ENCODE results near the gene ZNF462. TPM values are rescaled to one million over a fixed set of nuclear protein-coding genes. Genes with fewer than 3 reads are reported as not detected.

ZNF462 gene
- total RNA-seq, 2 experiments from 2014 or later: 0.61 to 0.64 TPM

DNA sequence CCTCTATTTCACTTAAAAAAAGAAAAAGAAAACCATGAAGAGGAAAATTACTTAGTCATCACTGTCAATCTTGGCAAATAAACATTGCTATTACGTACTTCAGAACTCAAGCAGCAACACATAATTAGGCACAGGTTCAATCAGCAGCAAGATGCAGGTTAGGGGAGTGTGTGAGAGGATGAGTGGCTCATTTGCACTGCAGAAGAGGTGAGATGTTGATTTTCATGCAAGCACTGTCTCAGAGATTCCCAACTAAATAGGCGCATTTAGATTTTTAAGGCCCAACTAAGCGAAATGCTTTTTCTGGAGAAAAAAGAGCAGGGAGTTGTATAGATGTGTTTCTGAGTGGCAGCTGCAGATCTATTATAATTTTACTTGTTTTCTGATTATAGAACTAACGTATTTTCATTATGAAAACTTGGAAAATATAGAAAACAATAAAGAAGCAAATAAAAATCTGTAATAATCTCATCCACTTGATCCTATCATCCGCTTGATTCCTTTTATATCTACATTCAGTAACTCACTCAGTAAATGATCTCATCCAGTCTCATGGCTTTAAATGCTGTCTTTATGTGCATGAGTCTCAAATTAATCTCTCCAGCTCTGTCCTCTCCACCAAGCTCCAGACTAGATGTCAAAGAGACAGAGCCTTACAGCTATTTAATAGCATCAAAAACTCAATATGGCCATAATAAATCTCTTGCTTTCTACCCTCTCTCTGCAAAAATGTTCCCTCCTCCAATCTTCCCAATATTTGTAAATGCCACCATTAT lies 162.5 kb downstream of the ZNF462 start:
- no peaks in the 10 kb centered on the region for H3K27me3 Mint-ChIP-seq
- ChIA-PET CTCF (no interaction called here), POLR2A (no interaction called here)
- no peak overlapping the region for H3K4me3 Mint-ChIP-seq
- peaks cover 3% of the 10 kb centered on the region for H3K4me1 Mint-ChIP-seq (ENCODE audit: low read depth)
- no peaks in the 10 kb centered on the region for H3K9me3 Mint-ChIP-seq
- no peak for DNase-seq
- no peak overlapping the region for H3K27ac Mint-ChIP-seq
- H3K36me3 Mint-ChIP-seq: no peaks in the 10 kb centered on the region
- intact Hi-C loops (cut with micrococcal nuclease): no loop called here

DNA sequence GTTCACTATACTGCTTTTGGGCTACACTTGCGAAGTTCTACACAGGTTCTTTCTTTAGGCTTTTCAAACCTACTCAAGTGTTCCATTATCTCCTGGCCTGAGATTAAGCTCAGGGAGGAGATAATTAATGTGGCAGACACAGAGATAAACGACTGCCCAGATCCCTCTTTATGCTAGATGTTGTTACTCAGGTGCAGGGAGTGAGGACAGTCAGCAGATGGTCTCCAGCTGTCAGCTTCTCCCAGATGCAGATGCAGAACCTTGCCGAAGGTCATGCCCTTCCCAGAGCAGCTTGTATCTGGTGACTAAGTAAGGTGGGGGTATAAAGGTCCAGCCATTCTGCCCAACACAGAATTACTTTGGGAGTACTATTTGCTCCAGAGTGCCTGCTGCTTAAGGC lies 166.2 kb downstream of the ZNF462 start:
- intact Hi-C loops (cut with micrococcal nuclease): no loop called here
- POLR2A ChIA-PET: no interaction called here
- no peak for DNase-seq
- Mint-ChIP-seq H3K27ac (no peak overlapping the region), H3K27me3 (no peaks in the 10 kb centered on the region), H3K4me3 (no peak overlapping the region), H3K36me3 (no peaks in the 10 kb centered on the region), H3K4me1 (ENCODE audit: low read depth) (peaks cover 2% of the 10 kb centered on the region), H3K9me3 (no peaks in the 10 kb centered on the region)
- CTCF ChIA-PET: no interaction called here

DNA sequence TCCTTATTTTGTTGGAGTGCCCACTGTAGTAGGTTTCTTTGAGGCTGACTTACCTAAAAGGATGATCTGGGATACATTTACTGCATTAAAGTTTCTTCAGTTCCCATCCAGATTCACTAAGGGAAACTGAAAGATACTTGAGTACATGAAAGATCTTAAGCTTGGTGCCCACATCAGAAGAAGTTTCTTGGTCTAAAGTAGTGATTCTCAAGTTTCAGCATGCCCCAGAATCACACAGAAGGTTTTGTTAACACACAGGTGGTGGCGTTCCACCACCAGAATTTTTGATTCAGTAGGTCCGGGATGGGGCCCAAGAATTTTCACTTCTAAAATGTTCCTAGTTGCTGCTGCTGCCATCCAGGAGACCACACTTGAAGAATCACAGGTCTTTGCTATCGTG lies 171.0 kb downstream of the ZNF462 start:
- H3K36me3 Mint-ChIP-seq: no peaks in the 10 kb centered on the region
- CTCF ChIA-PET: no interaction called here
- intact Hi-C loops (cut with micrococcal nuclease): no loop called here
- no peak for DNase-seq
- POLR2A ChIA-PET: no interaction called here
- H3K9me3 Mint-ChIP-seq: no peaks in the 10 kb centered on the region
- H3K27ac Mint-ChIP-seq: no peak overlapping the region
- peaks cover 1% of the 10 kb centered on the region for H3K27me3 Mint-ChIP-seq
- no peak overlapping the region for H3K4me3 Mint-ChIP-seq
- no peaks in the 10 kb centered on the region for H3K4me1 Mint-ChIP-seq (ENCODE audit: low read depth)

DNA sequence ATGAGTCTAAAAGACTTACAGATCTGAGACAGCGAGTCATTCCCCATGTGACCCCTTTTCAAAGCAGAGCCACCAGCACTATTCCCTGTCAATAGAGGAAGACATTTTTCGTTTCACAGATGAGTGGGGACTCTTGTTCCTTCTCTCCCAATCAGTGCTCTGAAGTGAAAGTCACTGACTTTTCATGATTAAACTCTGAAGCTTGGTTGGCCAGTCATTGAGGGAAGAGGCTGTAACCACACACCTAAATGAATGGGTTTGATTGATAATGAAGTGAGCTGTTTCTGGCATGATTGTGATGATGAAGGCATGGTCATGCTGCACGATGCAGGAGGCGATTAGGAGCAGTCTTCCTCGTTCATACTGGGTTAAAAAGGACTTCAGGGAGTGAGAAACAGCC lies 171.9 kb downstream of the ZNF462 start:
- H3K36me3 Mint-ChIP-seq: no peaks in the 10 kb centered on the region
- H3K4me1 Mint-ChIP-seq (ENCODE audit: low read depth): no peaks in the 10 kb centered on the region
- no peaks in the 10 kb centered on the region for H3K9me3 Mint-ChIP-seq
- intact Hi-C loops (cut with micrococcal nuclease): no loop called here
- no peak for DNase-seq
- no peak overlapping the region for H3K4me3 Mint-ChIP-seq
- ChIA-PET CTCF (no interaction called here), POLR2A (no interaction called here)
- no peak overlapping the region for H3K27ac Mint-ChIP-seq
- H3K27me3 Mint-ChIP-seq: peaks cover 1% of the 10 kb centered on the region

DNA sequence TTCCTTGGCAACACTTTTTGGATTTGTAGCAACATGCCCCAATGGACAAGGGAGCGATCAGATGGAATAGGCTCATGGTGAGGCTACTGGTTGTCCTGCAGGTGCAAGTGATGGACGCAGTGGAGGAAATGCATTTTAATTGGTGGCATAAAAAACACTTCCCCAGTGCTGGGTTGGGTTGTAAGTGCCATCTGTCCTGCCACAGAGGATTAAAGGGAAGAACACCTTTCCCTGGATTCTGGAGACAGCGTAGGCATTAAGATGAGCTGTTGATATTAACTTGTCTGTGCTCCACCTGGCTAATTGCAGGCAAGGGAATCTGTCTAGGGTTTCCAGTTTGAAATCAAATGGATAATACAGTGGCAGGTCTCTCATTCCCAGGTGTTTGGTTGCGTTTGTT lies 173.4 kb downstream of the ZNF462 start:
- DNase-seq: no peak
- no peak overlapping the region for H3K27ac Mint-ChIP-seq
- ChIA-PET POLR2A (no interaction called here), CTCF (no interaction called here)
- H3K4me1 Mint-ChIP-seq (ENCODE audit: low read depth): no peaks in the 10 kb centered on the region
- no peak overlapping the region for H3K4me3 Mint-ChIP-seq
- peaks cover 1% of the 10 kb centered on the region for H3K27me3 Mint-ChIP-seq
- H3K36me3 Mint-ChIP-seq: no peaks in the 10 kb centered on the region
- intact Hi-C loops (cut with micrococcal nuclease): no loop called here
- H3K9me3 Mint-ChIP-seq: no peaks in the 10 kb centered on the region

DNA sequence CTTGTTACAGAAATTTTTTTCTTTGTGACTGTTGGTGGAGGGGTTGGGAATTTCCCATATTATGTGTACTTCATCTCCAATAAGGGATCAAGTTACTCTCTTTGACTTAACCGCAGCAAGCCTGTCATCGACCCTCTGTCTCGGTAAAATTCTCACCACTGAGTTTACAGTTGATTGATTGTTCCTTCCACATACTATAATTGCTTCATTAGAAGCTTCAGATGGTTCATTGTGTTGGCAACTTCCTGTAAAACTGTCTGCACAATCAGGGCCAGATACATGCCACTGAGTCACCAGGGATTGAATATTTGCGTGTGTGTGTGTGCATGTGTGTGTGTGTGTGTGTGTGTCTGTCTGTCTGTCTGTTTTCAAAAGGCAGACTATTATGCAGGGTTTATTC lies 176.6 kb downstream of the ZNF462 start:
- ChIA-PET POLR2A (no interaction called here), CTCF (no interaction called here)
- Mint-ChIP-seq H3K36me3 (no peaks in the 10 kb centered on the region), H3K27ac (no peak overlapping the region), H3K4me3 (no peak overlapping the region), H3K4me1 (ENCODE audit: low read depth) (no peaks in the 10 kb centered on the region), H3K9me3 (no peaks in the 10 kb centered on the region), H3K27me3 (no peaks in the 10 kb centered on the region)
- no peak for DNase-seq
- intact Hi-C loops (cut with micrococcal nuclease): no loop called here

DNA sequence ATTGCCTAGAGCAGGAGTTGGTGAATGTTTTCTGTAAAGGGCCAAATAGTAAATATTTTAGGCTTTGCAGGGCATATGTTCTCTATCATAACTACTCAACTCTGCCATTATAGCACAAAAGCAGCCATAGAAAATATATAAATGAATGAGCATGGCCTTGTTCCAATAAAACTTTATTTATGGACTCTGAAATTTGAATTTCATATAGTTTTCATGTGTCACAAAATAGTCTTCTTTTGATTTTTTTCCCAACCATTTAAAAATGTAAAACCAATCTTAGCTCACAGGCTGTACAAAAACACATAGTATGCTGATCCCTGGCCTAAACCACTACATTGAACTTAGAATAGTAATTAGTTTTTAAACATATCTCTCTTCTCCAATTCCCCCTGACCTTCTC lies 179.6 kb downstream of the ZNF462 start:
- no peaks in the 10 kb centered on the region for H3K9me3 Mint-ChIP-seq
- POLR2A ChIA-PET: no interaction called here

DNA sequence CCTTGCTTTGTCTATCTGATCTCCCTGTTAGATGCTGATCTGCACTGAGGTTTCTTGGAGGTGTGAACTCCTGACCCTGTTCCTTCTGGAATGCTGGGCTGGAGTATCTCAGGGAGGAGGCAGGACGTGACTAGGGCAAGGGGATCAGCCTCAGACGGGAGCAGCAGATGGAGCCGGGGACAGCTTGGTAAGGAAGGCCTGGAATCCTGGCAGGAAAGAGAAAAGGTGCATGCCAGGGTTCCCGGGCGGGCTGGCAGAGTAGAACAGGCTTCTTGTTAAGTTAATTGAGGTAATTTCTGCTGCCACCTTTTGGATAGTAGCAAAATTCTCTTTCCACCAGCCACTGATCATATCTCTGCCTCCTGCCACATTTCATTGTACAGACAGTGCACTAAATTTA lies 180.9 kb downstream of the ZNF462 start:
- intact Hi-C loops (cut with micrococcal nuclease): no loop called here
- CTCF ChIA-PET: no interaction called here

More for the DNA sequence above, 179.6 kb downstream of the ZNF462 start:
- H3K36me3 Mint-ChIP-seq: no peaks in the 10 kb centered on the region
- no peak overlapping the region for H3K4me3 Mint-ChIP-seq
- no peak overlapping the region for H3K27ac Mint-ChIP-seq
- H3K4me1 Mint-ChIP-seq (ENCODE audit: low read depth): no peaks in the 10 kb centered on the region
- CTCF ChIA-PET: no interaction called here
- no peak for DNase-seq
- no peaks in the 10 kb centered on the region for H3K27me3 Mint-ChIP-seq
- intact Hi-C loops (cut with micrococcal nuclease): no loop called here

DNA sequence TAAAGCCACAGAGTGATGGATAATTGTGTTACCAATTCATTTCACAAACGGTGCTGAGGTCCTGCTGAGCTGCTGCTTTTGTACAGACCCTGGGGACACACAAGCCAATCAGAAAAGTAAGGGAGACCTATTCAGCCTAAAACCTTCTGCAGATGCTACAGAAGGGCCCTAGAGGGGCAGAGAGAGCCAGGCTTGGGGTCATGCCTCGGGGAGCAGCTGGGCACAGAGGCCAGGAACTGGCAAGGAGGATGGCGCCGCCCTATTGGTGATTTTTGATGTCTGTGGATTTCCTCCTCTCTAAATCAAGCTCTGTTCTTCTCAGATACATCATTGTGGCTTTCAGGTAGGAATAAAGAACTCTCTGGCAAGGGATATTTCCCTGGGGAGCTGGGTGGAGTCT lies 181.9 kb downstream of the ZNF462 start:
- H3K36me3 Mint-ChIP-seq: no peaks in the 10 kb centered on the region
- H3K4me1 Mint-ChIP-seq (ENCODE audit: low read depth): no peaks in the 10 kb centered on the region
- intact Hi-C loops (cut with micrococcal nuclease): no loop called here
- peak; percentile 10 for DNase-seq
- H3K9me3 Mint-ChIP-seq: no peaks in the 10 kb centered on the region
- no peak overlapping the region for H3K4me3 Mint-ChIP-seq
- ChIA-PET CTCF (interaction anchor here (0.6 kb wide), 1 partner anchor 104 kb away, joined by 3 read pairs; no protein-coding TSS in a partner anchor), POLR2A (no interaction called here)
- no peaks in the 10 kb centered on the region for H3K27me3 Mint-ChIP-seq
- H3K27ac Mint-ChIP-seq: no peak overlapping the region

More for the DNA sequence above, 180.9 kb downstream of the ZNF462 start:
- POLR2A ChIA-PET: no interaction called here
- no peak for DNase-seq
- H3K4me1 Mint-ChIP-seq (ENCODE audit: low read depth): no peaks in the 10 kb centered on the region
- H3K9me3 Mint-ChIP-seq: no peaks in the 10 kb centered on the region
- H3K27me3 Mint-ChIP-seq: no peaks in the 10 kb centered on the region
- H3K4me3 Mint-ChIP-seq: no peak overlapping the region
- no peak overlapping the region for H3K27ac Mint-ChIP-seq
- no peaks in the 10 kb centered on the region for H3K36me3 Mint-ChIP-seq

DNA sequence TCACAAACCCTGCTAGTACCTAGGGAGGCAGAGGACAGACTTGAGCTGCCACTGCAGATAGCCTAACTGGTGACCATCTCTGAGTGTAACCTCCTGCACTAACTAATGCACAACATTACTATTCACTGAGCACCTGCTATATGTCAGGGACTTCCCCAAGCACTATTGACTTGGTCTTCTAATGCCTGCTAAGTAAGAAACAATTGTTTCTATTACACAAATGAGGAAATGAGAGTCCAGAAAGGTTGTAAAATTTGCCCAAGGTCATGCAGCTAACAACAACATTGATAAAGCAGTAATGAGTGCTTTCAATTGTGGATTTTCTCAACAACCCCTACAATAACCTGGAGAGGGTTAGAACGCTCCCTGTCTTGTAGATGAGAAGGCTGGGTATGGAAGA lies 183.7 kb downstream of the ZNF462 start:
- Mint-ChIP-seq H3K9me3 (no peaks in the 10 kb centered on the region), H3K4me1 (ENCODE audit: low read depth) (no peaks in the 10 kb centered on the region), H3K4me3 (no peak overlapping the region), H3K27me3 (no peaks in the 10 kb centered on the region), H3K36me3 (no peaks in the 10 kb centered on the region), H3K27ac (no peak overlapping the region)
- CTCF ChIA-PET: no interaction called here
- DNase-seq: no peak
- POLR2A ChIA-PET: no interaction called here
- intact Hi-C loops (cut with micrococcal nuclease): no loop called here

DNA sequence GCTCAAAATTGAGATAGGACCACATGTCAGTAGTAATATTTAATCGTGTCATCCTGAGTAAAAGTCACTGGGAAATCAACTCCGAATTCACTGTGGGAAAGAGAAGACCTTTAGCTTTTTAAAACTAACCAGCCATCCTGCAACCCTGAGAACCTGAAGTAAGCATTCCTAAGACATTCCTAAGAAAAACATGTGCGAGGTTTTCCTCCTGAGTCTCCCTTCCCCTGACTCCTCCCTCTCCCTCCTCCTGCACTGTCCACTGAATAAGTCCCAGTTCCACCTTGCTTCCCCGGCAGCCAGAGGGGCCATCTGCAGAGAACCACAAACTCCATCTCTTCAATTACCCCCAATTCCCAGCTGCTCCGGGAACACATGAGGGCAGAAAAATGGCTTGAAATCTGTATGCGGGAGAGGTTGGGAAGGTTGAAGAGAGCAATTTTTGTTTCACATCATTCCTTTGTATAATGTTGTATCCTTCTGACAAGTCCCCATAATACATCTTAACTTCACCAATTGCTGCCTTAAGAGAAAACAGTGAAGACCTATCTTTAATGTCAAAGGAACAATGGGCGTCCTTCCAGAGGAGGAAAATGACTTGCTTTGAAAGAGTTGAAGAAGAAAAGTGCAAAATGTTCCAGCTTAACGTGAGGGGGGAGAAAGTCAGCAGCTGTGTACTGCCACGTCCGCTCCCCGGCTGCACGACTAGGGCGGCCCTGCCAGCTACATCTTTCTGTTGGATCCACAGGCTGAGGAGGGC lies 186.3 kb downstream of the ZNF462 start:
- no peak for DNase-seq
- H3K27me3 Mint-ChIP-seq: no peaks in the 10 kb centered on the region
- no peak overlapping the region for H3K27ac Mint-ChIP-seq
- H3K9me3 Mint-ChIP-seq: no peaks in the 10 kb centered on the region
- intact Hi-C loops (cut with micrococcal nuclease): no loop called here
- no peaks in the 10 kb centered on the region for H3K4me1 Mint-ChIP-seq (ENCODE audit: low read depth)
- ChIA-PET POLR2A (no interaction called here), CTCF (no interaction called here)
- H3K4me3 Mint-ChIP-seq: no peak overlapping the region
- no peaks in the 10 kb centered on the region for H3K36me3 Mint-ChIP-seq

DNA sequence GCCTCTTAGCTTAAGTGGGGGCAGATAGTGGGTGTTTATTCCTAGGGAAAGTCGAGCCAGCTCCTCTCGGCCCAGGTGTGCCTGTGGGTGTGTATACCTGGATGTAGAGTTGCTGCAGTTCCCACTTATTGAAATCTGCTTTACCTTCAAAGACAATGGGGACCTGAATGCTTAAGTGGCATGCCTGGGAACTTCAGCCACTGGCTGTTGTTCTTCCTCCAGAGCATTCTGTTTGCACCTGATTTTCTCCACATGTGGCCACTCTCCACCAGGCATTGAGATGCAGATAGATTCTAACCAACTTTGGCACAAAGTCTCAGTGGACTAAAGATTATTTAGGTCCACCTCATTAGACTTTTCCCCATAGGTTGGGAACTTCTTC lies 186.8 kb downstream of the ZNF462 start:
- no peaks in the 10 kb centered on the region for H3K36me3 Mint-ChIP-seq
- no peaks in the 10 kb centered on the region for H3K9me3 Mint-ChIP-seq
- CTCF ChIA-PET: no interaction called here
- POLR2A ChIA-PET: no interaction called here
- no peaks in the 10 kb centered on the region for H3K4me1 Mint-ChIP-seq (ENCODE audit: low read depth)
- H3K4me3 Mint-ChIP-seq: no peak overlapping the region
- no peaks in the 10 kb centered on the region for H3K27me3 Mint-ChIP-seq
- DNase-seq: no peak
- intact Hi-C loops (cut with micrococcal nuclease): no loop called here
- H3K27ac Mint-ChIP-seq: no peak overlapping the region

DNA sequence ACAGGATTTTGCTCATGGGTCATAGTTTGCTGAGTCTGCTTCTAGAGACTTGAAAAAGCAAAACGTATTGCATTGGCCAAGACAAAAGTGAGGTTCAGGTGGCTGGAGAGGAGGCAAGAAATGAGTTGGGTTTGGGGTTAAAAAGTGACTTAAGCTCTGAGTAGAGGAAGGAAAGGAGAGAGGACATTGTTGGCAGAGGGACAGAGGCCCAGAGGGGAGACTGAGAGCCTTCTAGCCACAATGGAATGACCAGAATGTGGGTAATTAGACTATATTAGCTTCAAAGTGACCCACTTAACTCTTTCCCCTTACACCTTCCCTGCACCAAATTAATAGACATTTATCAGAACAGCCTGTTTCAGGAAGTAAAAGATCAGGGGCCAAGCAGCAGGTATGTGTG lies 188.4 kb downstream of the ZNF462 start:
- ChIA-PET CTCF (no interaction called here), POLR2A (no interaction called here)
- no peak overlapping the region for H3K4me3 Mint-ChIP-seq
- no peak overlapping the region for H3K27ac Mint-ChIP-seq
- no peaks in the 10 kb centered on the region for H3K36me3 Mint-ChIP-seq
- intact Hi-C loops (cut with micrococcal nuclease): no loop called here
- no peaks in the 10 kb centered on the region for H3K4me1 Mint-ChIP-seq (ENCODE audit: low read depth)
- H3K9me3 Mint-ChIP-seq: no peaks in the 10 kb centered on the region
- no peaks in the 10 kb centered on the region for H3K27me3 Mint-ChIP-seq
- DNase-seq: no peak

Data from activated CD4-positive, alpha-beta memory T cell treated with anti-CD3 and anti-CD28 coated beads for 36 hours (primary cell).